Progenitor cell of endocrine pancreas (in vitro differentiated cells): ENCODE measurements around the gene ZNF613. TPM values are rescaled to one million over a fixed set of nuclear protein-coding genes. Genes with fewer than 3 reads are reported as not detected.
"Not testable (repeated sequence)": the region's sequence is repeated elsewhere in the genome, so short reads cannot be mapped to it uniquely, and the experiment has no call there.

ENCODE experiments used
- DNase-seq: peaks from one replicate; pipeline ENCODE4 v3.0.0; 2021; ENCODE audit warnings: low spot score; ENCODE audit not compliant: unreplicated experiment
- H3K27ac Mint-ChIP-seq: 2 replicates; pipeline ENCODE4 v1.8.0; 2021; ENCODE audit warnings: mild to moderate bottlenecking, moderate library complexity, mixed read lengths
- H3K27me3 Mint-ChIP-seq: 2 replicates; pipeline ENCODE4 v1.8.0; 2021; ENCODE audit warnings: mixed read lengths
- H3K36me3 Mint-ChIP-seq: 2 replicates; pipeline ENCODE4 v1.8.0; 2022; ENCODE audit warnings: mixed read lengths; ENCODE audit not compliant: insufficient read depth
- H3K4me1 Mint-ChIP-seq: 2 replicates; pipeline ENCODE4 v1.8.0; 2021; ENCODE audit warnings: low read depth, mixed read lengths
- H3K4me3 Mint-ChIP-seq: 2 replicates; pipeline ENCODE4 v1.8.0; 2021; ENCODE audit warnings: low read depth, mild to moderate bottlenecking, moderate library complexity, mixed read lengths
- H3K9me3 Mint-ChIP-seq: 2 replicates; pipeline ENCODE4 v1.8.0; 2021; ENCODE audit warnings: low read depth, mixed read lengths
- total RNA-seq: library from RNA; stranded (reverse); gene quantifications from 2 replicates; pipeline ENCODE4 v1.2.1, GENCODE V29; 2021
- TF ChIP-seq, protein P1 (sequence below): fragments of 200-600 bp; sonication (generic); IDR thresholded peaks from one replicate; pipeline ENCODE4 v1.5.0; 2021; ENCODE audit warnings: antibody characterized with exemption, mild to moderate bottlenecking; ENCODE audit not compliant: unreplicated experiment

Gene ZNF613
- total RNA-seq, 1 donor from 2014 or later, result 15.8 TPM

DNA sequence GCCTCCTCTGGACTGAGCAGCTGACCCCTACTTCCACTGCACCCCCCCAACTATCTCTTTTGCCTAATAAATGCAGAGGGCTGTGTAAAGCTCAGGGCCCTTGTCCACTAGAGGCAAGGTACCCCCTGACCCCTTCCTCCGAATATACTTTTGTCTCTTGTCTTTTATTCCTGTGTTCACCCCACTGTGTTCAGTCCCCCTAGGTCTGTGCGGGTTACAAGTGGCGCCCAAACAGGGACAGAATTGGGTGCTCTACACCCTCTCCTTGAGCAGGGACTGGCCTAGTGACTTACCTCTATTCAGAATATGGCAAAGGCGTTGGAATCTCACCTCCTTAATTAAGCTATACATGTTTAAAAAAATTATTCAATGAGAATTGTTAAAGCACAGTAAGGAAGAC, 44.4 kb downstream of the ZNF613 start:
- DNase-seq, result no peak
- H3K27ac Mint-ChIP-seq, result peak overlapping the region; percentile 22
- H3K9me3 Mint-ChIP-seq, result peaks cover 61% of the 10 kb centered on the region
- no peaks in the 10 kb centered on the region for H3K4me1 Mint-ChIP-seq
- TF ChIP-seq, protein P1, sequence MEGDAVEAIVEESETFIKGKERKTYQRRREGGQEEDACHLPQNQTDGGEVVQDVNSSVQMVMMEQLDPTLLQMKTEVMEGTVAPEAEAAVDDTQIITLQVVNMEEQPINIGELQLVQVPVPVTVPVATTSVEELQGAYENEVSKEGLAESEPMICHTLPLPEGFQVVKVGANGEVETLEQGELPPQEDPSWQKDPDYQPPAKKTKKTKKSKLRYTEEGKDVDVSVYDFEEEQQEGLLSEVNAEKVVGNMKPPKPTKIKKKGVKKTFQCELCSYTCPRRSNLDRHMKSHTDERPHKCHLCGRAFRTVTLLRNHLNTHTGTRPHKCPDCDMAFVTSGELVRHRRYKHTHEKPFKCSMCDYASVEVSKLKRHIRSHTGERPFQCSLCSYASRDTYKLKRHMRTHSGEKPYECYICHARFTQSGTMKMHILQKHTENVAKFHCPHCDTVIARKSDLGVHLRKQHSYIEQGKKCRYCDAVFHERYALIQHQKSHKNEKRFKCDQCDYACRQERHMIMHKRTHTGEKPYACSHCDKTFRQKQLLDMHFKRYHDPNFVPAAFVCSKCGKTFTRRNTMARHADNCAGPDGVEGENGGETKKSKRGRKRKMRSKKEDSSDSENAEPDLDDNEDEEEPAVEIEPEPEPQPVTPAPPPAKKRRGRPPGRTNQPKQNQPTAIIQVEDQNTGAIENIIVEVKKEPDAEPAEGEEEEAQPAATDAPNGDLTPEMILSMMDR, result no peak
- H3K4me3 Mint-ChIP-seq, result no peak overlapping the region
- H3K36me3 Mint-ChIP-seq, result peaks cover 82% of the 10 kb centered on the region
- no peaks in the 10 kb centered on the region for H3K27me3 Mint-ChIP-seq

DNA sequence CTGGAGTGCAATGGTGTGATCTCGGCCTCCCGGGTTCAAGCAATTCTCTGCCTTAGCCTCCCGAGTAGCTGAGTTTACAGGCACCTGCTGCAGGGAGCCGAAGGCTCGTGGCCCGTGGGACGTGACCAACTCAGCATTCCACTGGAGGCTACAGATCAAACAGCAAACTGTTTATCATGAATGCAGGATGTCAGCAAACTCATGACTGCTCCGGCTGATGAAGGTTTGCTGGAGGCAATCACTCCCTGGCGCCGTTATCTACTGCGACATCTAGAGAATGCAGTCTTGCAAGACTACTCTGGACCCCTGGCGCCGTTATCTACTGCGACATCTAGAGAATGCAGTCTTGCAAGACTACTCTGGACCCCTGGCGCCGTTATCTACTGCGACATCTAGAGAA, 48.5 kb downstream of the ZNF613 start:
- not testable (repeated sequence) for DNase-seq, H3K4me3 Mint-ChIP-seq, H3K4me1 Mint-ChIP-seq, H3K27me3 Mint-ChIP-seq, H3K27ac Mint-ChIP-seq
- Mint-ChIP-seq H3K9me3 (peaks cover 67% of the 10 kb centered on the region), H3K36me3 (peaks cover 90% of the 10 kb centered on the region)

DNA sequence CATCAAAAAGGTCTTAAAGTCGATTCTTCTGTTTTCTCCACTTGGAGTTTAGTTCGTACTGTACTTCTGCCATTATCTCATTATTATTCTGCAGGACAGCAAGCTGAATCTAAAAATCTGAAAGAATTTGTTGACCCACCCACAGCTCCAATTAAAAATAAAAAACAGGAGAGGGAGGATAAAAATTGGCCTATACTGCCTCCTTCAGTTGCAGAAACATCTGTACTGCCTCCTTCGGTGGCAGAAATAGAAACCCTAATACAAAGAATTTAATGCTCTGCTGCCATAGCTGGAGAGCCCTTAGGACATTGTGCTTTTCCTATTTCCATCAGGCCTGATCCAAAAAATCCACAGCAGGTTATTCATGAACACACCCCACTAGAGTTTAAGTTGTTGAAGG, 49.6 kb downstream of the ZNF613 start:
- TF ChIP-seq, protein P1, result no peak
- H3K4me1 Mint-ChIP-seq, result no peaks in the 10 kb centered on the region
- peaks cover 62% of the 10 kb centered on the region for H3K9me3 Mint-ChIP-seq
- no peaks in the 10 kb centered on the region for H3K27me3 Mint-ChIP-seq
- DNase-seq, result no peak
- peaks cover 86% of the 10 kb centered on the region for H3K36me3 Mint-ChIP-seq
- no peak overlapping the region for H3K27ac Mint-ChIP-seq
- no peak overlapping the region for H3K4me3 Mint-ChIP-seq

DNA sequence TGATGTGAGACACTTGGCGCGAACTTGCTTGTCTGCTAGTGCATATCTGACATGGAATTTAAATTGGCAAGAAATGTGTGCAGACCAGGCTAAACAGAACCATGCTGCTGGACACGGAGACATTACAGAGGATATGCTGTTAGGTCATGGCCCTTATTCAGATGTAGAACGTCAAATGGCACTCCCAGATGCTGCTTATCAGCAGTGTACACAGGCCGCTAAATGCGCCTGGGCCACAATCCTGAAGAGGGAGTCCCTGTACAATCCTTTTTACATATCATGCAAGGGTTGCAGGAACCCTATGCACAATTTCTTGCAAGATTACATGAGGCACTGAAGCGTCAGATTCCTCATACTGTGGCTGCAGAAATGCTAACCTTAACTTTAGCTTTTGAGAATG, 50.1 kb downstream of the ZNF613 start:
- Mint-ChIP-seq H3K4me1 (no peaks in the 10 kb centered on the region), H3K36me3 (peaks cover 82% of the 10 kb centered on the region), H3K27ac (no peak overlapping the region), H3K27me3 (no peaks in the 10 kb centered on the region), H3K4me3 (no peak overlapping the region), H3K9me3 (peaks cover 63% of the 10 kb centered on the region)
- TF ChIP-seq, protein P1, result no peak
- no peak for DNase-seq

DNA sequence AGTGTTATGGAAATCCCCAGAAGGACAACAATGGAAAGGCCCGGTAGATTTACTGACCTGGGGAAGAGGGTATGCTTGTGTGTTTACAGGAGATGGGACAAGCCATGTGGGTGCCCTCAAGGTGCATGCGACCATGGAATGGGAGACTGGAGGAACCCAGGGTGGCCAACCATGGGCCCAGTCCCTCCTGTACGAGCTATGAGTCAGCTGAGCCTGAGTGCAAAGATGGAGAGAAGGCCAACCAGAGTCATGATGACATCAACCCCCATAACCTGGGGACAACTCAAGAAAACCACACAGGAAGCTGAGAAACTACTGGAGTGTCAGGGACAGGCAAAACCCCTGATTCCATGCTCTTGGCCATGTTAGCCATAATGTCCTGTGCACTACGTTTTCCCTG, 51.6 kb downstream of the ZNF613 start:
- TF ChIP-seq, protein P1, result no peak
- no peak for DNase-seq
- Mint-ChIP-seq H3K36me3 (peaks cover 80% of the 10 kb centered on the region), H3K4me3 (no peak overlapping the region), H3K27me3 (no peaks in the 10 kb centered on the region), H3K27ac (no peak overlapping the region), H3K9me3 (peaks cover 67% of the 10 kb centered on the region), H3K4me1 (no peaks in the 10 kb centered on the region)

DNA sequence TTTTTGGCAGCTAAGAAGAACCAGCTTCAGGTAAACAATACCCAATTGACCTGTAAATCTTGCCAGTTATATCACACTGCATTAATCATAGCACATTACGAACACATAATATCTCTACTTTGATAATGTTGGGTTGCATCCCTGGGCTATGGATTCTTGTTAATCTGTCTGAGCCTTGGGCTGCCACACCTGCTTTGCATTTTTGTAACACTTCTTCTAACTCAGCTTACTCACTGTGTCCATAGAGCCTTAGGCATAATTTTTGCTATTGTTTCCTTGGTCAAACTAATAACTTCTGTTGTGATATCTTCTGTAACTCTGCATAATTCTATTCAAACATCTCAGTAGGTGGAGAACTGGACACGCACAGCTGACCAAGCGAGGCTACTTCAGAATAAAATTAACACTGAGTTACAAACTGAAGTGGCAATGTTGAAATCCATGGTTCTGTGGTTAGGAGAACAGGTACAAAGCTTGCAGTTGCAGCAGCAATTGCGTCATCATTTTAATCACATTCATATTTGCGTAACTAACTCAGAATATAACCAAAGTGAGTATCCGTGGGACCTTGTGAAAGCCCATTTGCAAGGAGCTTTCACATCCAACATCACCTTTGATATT, 53.0 kb downstream of the ZNF613 start:
- H3K27ac Mint-ChIP-seq, result no peak overlapping the region

DNA sequence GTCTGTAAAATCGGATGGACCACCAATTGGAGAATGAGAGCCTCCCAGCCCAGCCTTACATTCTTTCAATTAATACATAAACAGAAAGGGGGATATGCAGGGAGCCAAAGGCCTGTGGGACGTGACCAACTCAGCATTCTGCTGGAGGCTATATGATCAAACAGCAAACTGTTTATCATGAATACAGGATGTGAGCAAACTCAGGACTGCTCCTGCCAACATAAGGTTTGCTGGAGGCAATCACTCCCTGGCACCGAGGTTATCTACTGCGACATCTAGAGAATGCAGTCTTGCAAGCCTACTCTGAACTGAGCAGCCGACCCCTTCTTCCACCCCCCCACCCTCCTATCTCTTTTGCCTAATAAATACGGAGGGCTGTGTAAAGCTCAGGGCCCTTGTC, 53.7 kb downstream of the ZNF613 start:
- H3K4me1 Mint-ChIP-seq, H3K4me3 Mint-ChIP-seq, DNase-seq, H3K27me3 Mint-ChIP-seq, H3K27ac Mint-ChIP-seq: not testable (repeated sequence)
- Mint-ChIP-seq H3K9me3 (peaks cover 61% of the 10 kb centered on the region), H3K36me3 (peaks cover 72% of the 10 kb centered on the region)

More for the DNA sequence above, 53.0 kb downstream of the ZNF613 start:
- Mint-ChIP-seq H3K9me3 (peaks cover 58% of the 10 kb centered on the region), H3K4me3 (no peak overlapping the region), H3K36me3 (peaks cover 72% of the 10 kb centered on the region), H3K4me1 (no peaks in the 10 kb centered on the region), H3K27me3 (no peaks in the 10 kb centered on the region)
- no peak for DNase-seq
- TF ChIP-seq, protein P1, result no peak
